HG02610 (cell line): ENCODE measurements around the gene NKAIN2.
"Not testable (repeated sequence)": the region's sequence is repeated elsewhere in the genome, so short reads cannot be mapped to it uniquely, and the experiment has no call there.

ENCODE experiments used
- ATAC-seq: cut with Tn5 transposase; IDR thresholded peaks from one replicate; pipeline ENCODE4 v1.9.1; 2021; ENCODE audit warnings: mild to moderate bottlenecking, moderate library complexity; ENCODE audit not compliant: unreplicated experiment

The NKAIN2 gene

DNA sequence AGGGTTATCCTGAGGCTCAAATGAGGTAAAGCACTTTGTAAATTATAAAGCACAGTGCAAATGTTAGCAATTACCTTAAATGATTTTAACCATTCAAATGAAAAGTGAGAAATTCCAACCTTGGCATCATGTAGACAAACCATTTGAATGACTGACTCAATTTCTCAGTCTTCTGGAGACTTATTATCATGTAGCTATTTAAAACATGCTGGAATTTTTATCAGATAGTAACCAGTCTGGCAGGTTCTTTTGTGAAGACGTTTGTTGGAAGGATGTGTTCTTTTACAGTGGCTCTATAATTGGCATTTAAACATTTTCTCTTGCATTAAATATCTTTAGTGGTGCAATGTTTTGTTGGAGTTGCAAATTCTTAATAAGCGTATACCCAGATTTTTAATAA, 386.6 kb downstream of the NKAIN2 start:
- no peak for ATAC-seq

GRCh38 chr6:124193132-124193531, 389.5 kb downstream of the NKAIN2 start:
- no peak for ATAC-seq

GRCh38 chr6:124197148-124197547, 393.5 kb downstream of the NKAIN2 start:
- ATAC-seq: no peak

DNA sequence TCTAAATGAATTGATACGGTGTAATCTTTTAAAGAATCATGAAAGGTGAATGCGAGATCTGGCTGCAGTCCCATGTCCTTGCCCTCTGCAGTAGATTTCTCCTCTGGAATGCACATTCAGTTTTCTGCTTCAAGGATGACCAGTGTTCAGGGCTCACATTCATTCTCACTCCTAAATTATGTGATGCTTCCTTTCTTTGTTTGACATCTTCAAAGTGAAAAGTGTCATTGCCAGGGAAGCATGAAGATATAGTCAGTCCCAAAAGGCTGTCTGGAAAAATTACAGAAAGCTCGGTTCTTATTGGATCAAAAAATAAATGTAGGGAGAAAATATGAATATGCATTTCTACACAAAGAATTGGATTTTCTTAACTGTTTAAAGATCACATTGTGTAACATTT, 395.6 kb downstream of the NKAIN2 start:
- no peak for ATAC-seq

- ATAC-seq: no peak
Measured at GRCh38 chr6:124200661-124201060, 397.0 kb downstream of the NKAIN2 start.

GRCh38 chr6:124203101-124203811, 399.6 kb downstream of the NKAIN2 start:
- no peak for ATAC-seq

DNA sequence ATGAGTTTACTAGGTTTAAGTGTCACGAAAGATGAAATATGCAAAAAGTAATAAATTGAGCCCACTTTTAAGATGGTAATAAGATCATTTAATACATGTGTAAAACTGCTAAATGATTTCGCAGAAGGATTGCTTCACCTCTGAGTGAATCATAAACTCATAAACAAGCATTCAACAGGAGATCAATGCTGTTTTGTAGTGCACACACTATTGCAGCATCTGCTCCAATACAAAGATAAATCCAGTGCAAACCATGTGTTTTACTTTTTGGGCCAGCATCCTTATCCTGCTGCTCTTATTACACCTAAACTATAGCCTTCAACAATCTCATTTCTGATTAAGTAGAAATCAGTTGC, 400.1 kb downstream of the NKAIN2 start:
- ATAC-seq: no peak

- no peak for ATAC-seq
Measured at GRCh38 chr6:124205921-124206320, 402.3 kb downstream of the NKAIN2 start.

GRCh38 chr6:124223611-124224345, 420.1 kb downstream of the NKAIN2 start:
- ATAC-seq: no peak

GRCh38 chr6:124226396-124226795, 422.7 kb downstream of the NKAIN2 start:
- no peak for ATAC-seq

- ATAC-seq: no peak
Measured at GRCh38 chr6:124233221-124233620, 429.6 kb downstream of the NKAIN2 start.

DNA sequence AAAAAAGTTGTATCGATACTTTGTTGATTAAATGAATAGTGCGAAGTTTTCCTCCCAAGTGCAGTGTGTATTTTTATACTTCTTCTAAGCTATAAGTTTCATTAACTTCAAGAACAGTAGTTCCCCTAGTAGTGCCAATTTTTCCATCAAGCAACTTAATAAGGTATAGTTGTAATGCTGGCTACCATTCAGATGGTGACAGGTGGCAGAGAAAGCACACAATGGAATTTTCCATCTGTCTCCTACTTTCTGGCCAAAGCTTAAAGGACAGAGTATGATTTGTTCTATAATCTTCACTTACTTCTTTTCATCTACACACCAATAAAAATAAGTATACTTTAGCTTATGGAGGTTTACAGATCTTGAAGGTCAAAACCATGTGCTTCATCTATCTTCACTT, 431.1 kb downstream of the NKAIN2 start:
- no peak for ATAC-seq

DNA sequence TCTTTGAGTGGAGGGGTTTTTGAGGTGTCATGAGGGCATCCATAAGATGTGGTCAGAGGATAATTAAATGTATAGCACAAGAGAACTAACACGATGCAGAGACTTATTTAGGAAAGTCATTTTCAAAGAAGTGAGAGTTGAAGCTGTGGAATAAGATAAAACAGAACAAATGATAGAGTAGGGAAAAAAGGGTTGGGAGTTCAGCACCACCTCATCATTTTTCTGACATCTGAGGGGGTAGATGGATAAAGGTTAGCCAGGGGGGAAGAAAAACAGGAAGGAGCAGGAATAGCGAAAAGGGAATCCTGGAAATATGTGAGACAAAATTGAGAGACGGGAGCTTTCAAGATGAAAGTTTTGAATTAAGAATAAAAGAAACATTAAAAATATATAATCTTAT, 434.2 kb downstream of the NKAIN2 start:
- no peak for ATAC-seq

- ATAC-seq: not testable (repeated sequence)
Measured at GRCh38 chr6:124238408-124238807, 434.7 kb downstream of the NKAIN2 start.

- no peak for ATAC-seq
Measured at GRCh38 chr6:124254941-124255685, 451.4 kb downstream of the NKAIN2 start.

DNA sequence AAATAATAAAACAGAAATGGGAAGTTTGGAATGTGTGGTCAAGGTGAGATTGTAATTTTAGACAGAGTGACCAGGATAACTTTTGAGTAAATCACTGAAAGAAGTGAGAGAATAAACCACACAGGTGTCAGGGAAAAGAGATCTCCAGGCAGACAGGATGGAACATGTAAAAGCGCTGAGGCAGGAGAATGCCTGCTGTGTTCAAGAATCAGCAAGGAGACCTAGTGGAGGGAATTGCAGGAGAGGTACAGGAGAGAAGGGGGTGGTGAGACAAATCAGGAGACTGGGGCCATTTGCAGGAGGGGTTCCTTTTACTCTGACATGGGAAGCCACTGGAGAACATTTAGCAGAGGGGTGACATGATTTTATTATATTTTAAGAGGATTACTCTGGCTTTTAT, 456.7 kb downstream of the NKAIN2 start:
- no peak for ATAC-seq

GRCh38 chr6:124269733-124270132, 466.1 kb downstream of the NKAIN2 start:
- no peak for ATAC-seq

GRCh38 chr6:124273701-124274100, 470.0 kb downstream of the NKAIN2 start:
- no peak for ATAC-seq

DNA sequence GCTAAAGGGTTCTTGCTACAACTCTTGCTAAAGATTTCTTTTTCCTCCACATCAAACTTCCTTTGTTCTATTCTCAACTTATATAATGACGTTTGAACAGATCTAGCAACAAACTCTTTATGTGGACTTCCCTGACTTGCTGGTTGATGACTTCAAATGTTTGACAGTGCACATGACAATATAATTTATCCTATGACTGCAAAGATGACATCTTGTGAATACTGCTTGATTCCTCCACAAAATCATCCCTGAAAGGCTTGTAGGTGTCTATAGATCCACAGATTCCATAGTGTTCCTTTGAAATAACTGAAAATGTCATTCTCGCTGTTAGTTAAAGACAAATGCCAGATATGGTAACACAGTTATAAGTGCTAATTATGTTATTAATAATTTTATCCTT, 478.9 kb downstream of the NKAIN2 start:
- no peak for ATAC-seq

GRCh38 chr6:124283486-124283885, 479.8 kb downstream of the NKAIN2 start:
- ATAC-seq: no peak

DNA sequence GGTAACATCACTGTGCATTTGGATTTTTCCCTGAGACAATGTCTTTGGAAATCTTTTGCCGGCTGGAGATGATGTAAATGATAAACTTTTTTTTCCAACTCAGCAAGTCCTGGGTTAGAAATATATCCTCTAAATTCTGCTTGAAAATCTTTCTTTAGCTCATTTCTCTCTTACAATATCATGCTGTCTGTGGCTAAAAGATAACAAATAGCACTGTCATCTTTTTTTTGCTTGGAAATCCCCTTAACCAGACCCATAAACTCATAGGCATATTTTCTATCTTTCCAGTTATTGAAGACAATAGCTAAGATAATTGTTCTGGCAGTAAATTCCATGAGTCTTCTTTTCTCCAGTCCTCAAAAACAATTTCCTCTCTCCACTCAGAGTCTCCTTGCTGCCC, 481.5 kb downstream of the NKAIN2 start:
- no peak for ATAC-seq
